H1 (cell line): ENCODE measurements around the gene CDT1. TPM values are rescaled to one million over a fixed set of nuclear protein-coding genes. Genes with fewer than 3 reads are reported as not detected.

Source experiments
- CTCF ChIA-PET: fragments of 300-600 bp; sonication (Branson Sonifier 250); formaldehyde crosslinking; loops from one replicate; lab custom pipeline; 2021; ENCODE audit not compliant: partially characterized antibody; lab: Charles Lee
- POLR2A ChIA-PET: fragments of 300-600 bp; sonication (Branson Sonifier 250); formaldehyde crosslinking; loops from one replicate; lab custom pipeline; 2021; ENCODE audit warnings: inconsistent platforms; ENCODE audit not compliant: partially characterized antibody; lab: Charles Lee
- DNase-seq, 2 experiments: peaks; one replicate each; pipeline versions ENCODE4 v3.0.0 to v3.0.0-alpha.2; 2010 to 2022; ENCODE audit warnings: low spot score in 2 of 2, low read depth in 1 of 2, mixed read lengths in 1 of 2
- FAIRE-seq: peaks from 2 replicates; lab custom pipeline; 2011; peaks lifted over from hg19 to GRCh38; lab: Jason Lieb, UNC
- H2AFZ ChIP-seq: 2 replicates; pipeline ENCODE4 v1.8.1; 2012; ENCODE audit warnings: low read length, inconsistent platforms
- H2AK5ac ChIP-seq: 2 replicates; pipeline ENCODE4 v1.6.1; 2013; ENCODE audit warnings: low read depth, low read length
- H2BK120ac ChIP-seq: replicated peaks from 2 replicates; pipeline ENCODE3; 2013; ENCODE audit warnings: low read depth, low read length, inconsistent platforms
- H2BK12ac ChIP-seq: 2 replicates; pipeline ENCODE4 v1.6.1; 2013; ENCODE audit warnings: low read depth, low read length
- H2BK15ac ChIP-seq: 2 replicates; pipeline ENCODE4 v1.6.1; 2013; ENCODE audit warnings: low read length
- H2BK20ac ChIP-seq: 2 replicates; pipeline ENCODE4 v1.6.1; 2013; ENCODE audit warnings: low read length
- H2BK5ac ChIP-seq: 2 replicates; pipeline ENCODE4 v1.6.1; 2013; ENCODE audit warnings: low read depth, low read length
- H3K14ac ChIP-seq: 2 replicates; pipeline ENCODE4 v1.6.1; 2013; ENCODE audit warnings: inconsistent platforms; ENCODE audit not compliant: insufficient read length
- H3K18ac ChIP-seq: 2 replicates; pipeline ENCODE4 v1.6.1; 2013; ENCODE audit warnings: low read length; ENCODE audit errors: extremely low read depth
- H3K23ac ChIP-seq: 2 replicates; pipeline ENCODE4 v1.6.1; 2013; ENCODE audit warnings: inconsistent platforms; ENCODE audit not compliant: insufficient read length
- H3K23me2 ChIP-seq: 2 replicates; pipeline ENCODE4 v1.6.1; 2013; ENCODE audit warnings: low read depth, low read length
- H3K27ac ChIP-seq: 2 replicates; pipeline ENCODE4 v1.6.1; 2011; ENCODE audit warnings: low read depth, low read length, inconsistent platforms
- H3K27me3 ChIP-seq, 4 experiments: replicated peaks in 1 of 4; 1 replicate in 1 of 4; 2 replicates in 3 of 4; pipeline versions ENCODE4 v1.6.1 to v1.8.1; 2011 to 2013; ENCODE audit warnings: low read length in 3 of 4, mild to moderate bottlenecking in 3 of 4, inconsistent platforms in 2 of 4, mixed read lengths in 2 of 4, moderate library complexity in 1 of 4; ENCODE audit not compliant: control insufficient read depth in 3 of 4, insufficient read depth in 3 of 4; ENCODE audit errors: extremely low read depth in 1 of 4
- H3K36me3 ChIP-seq, 4 experiments: 2 replicates each; pipeline versions ENCODE4 v1.6.1 to v1.8.1; 2011 to 2013; ENCODE audit warnings: mild to moderate bottlenecking in 4 of 4, low read length in 3 of 4, moderate library complexity in 2 of 4, control low read depth in 1 of 4, inconsistent platforms in 1 of 4; ENCODE audit not compliant: insufficient read depth in 4 of 4, control insufficient read depth in 2 of 4
- H3K4ac ChIP-seq: replicated peaks from 2 replicates; pipeline ENCODE3; 2013; ENCODE audit warnings: low read length, low read depth, mixed read lengths, inconsistent platforms; ENCODE audit not compliant: insufficient read length
- H3K4me1 ChIP-seq, 4 experiments: replicated peaks in 1 of 4; 1 replicate in 1 of 4; 2 replicates in 3 of 4; pipeline versions ENCODE4 v1.6.1 to v1.8.1; 2011 to 2013; ENCODE audit warnings: low read length in 3 of 4, inconsistent platforms in 2 of 4, mixed read lengths in 1 of 4; ENCODE audit not compliant: insufficient read depth in 4 of 4, control insufficient read depth in 3 of 4
- H3K4me2 ChIP-seq, 2 experiments: 2 replicates each; pipeline versions ENCODE4 v1.6.1 to v1.8.1; 2011 to 2013; ENCODE audit warnings: low read depth in 2 of 2, low read length in 2 of 2, control low read depth in 1 of 2, inconsistent platforms in 1 of 2, mild to moderate bottlenecking in 1 of 2; ENCODE audit not compliant: insufficient read depth in 1 of 2
- H3K4me3 ChIP-seq, 4 experiments: fragments of 200-600, 300-600 bp in 1 of 4; sonication (generic), shearing (Covaris generic), sonication (Bioruptor Twin) in 1 of 4; 2 replicates each; pipeline versions ENCODE4 v1.5.1 to v1.8.1; 2011 to 2016; ENCODE audit warnings: low read length in 4 of 4, low read depth in 3 of 4, control low read depth in 2 of 4, inconsistent platforms in 2 of 4, mild to moderate bottlenecking in 2 of 4, mixed read lengths in 1 of 4, moderate library complexity in 1 of 4; ENCODE audit not compliant: insufficient read depth in 2 of 4; ENCODE audit errors: extremely low read depth in 1 of 4
- H3K56ac ChIP-seq: replicated peaks from 2 replicates; pipeline ENCODE3; 2013; ENCODE audit warnings: low read depth, mild to moderate bottlenecking, mixed read lengths, low read length, inconsistent platforms; ENCODE audit not compliant: insufficient read length
- H3K79me1 ChIP-seq: 2 replicates; pipeline ENCODE4 v1.6.1; 2013; ENCODE audit warnings: low read depth, low read length, control low read depth
- H3K79me2 ChIP-seq, 2 experiments: 2 replicates each; pipeline versions ENCODE4 v1.6.1 to v1.8.1; 2012 to 2013; ENCODE audit warnings: low read length in 2 of 2, mild to moderate bottlenecking in 2 of 2, inconsistent platforms in 1 of 2; ENCODE audit not compliant: insufficient read depth in 2 of 2, control insufficient read depth in 1 of 2
- H3K9ac ChIP-seq, 4 experiments: replicated peaks in 1 of 4; 1 replicate in 1 of 4; 2 replicates in 3 of 4; pipeline versions ENCODE4 v1.6.1 to v1.8.1; 2011 to 2013; ENCODE audit warnings: low read depth in 3 of 4, low read length in 3 of 4, control low read depth in 2 of 4, mild to moderate bottlenecking in 2 of 4, moderate library complexity in 2 of 4, inconsistent platforms in 1 of 4; ENCODE audit errors: extremely low read depth in 1 of 4
- H3K9me3 ChIP-seq, 2 experiments: 2 replicates each; pipeline versions ENCODE4 v1.6.1 to v1.8.1; 2012 to 2013; ENCODE audit warnings: mild to moderate bottlenecking in 2 of 2, moderate library complexity in 2 of 2, control low read depth in 1 of 2, inconsistent platforms in 1 of 2, low read depth in 1 of 2, low read length in 1 of 2, mixed read lengths in 1 of 2; ENCODE audit not compliant: insufficient read depth in 2 of 2
- H4K20me1 ChIP-seq, 2 experiments: replicated peaks in 1 of 2; 2 replicates each; pipeline versions ENCODE3 to v1.8.1; 2011 to 2013; ENCODE audit warnings: inconsistent platforms in 2 of 2, low read length in 2 of 2, mild to moderate bottlenecking in 1 of 2; ENCODE audit not compliant: insufficient read depth in 2 of 2, control insufficient read depth in 1 of 2
- H4K5ac ChIP-seq: 2 replicates; pipeline ENCODE4 v1.6.1; 2013; ENCODE audit warnings: low read length, low read depth, mixed read lengths, inconsistent platforms; ENCODE audit not compliant: insufficient read length
- H4K8ac ChIP-seq: 2 replicates; pipeline ENCODE4 v1.8.0; 2013; ENCODE audit warnings: mild to moderate bottlenecking, moderate library complexity, low read length, inconsistent platforms; ENCODE audit not compliant: insufficient read depth; ENCODE audit errors: extremely low read depth
- H4K91ac ChIP-seq: replicated peaks from 2 replicates; pipeline ENCODE3; 2013; ENCODE audit warnings: low read length, mixed read lengths, inconsistent platforms; ENCODE audit not compliant: insufficient read length
- ASH2L ChIP-seq: fragments of 200-600, 300-600 bp; sonication (generic); IDR thresholded peaks from one replicate; pipeline ENCODE4 v1.7.1; 2017; ENCODE audit warnings: low read length
- EZH2 ChIP-seq: fragments of 200-600 bp; sonication (generic); IDR thresholded peaks from 2 replicates; pipeline ENCODE4 v1.7.1; 2012; ENCODE audit warnings: low read depth, mild to moderate bottlenecking, moderate library complexity, low read length, inconsistent platforms; ENCODE audit not compliant: severe bottlenecking
- HDAC2 ChIP-seq, 2 experiments: fragments of 300-600 bp in 1 of 2; sonication (generic) in 1 of 2; IDR thresholded peaks; 2 replicates each; pipeline ENCODE4 v1.6.1; 2011 to 2012; ENCODE audit warnings: low read depth in 2 of 2, low read length in 2 of 2, mild to moderate bottlenecking in 2 of 2, moderate library complexity in 2 of 2, borderline replicate concordance in 1 of 2, inconsistent platforms in 1 of 2
- HDAC6 ChIP-seq: IDR thresholded peaks from one replicate; pipeline ENCODE4 v1.7.1; 2012; ENCODE audit warnings: low read depth, mild to moderate bottlenecking, inconsistent platforms, low read length, moderate library complexity
- RNF2 ChIP-seq: fragments of 200-900, 300-1000 bp; sonication (generic); IDR thresholded peaks from 2 replicates; pipeline ENCODE4 v1.7.1; 2016; ENCODE audit warnings: borderline replicate concordance, low read depth, mild to moderate bottlenecking, antibody characterized with exemption, low read length; ENCODE audit not compliant: poor library complexity, severe bottlenecking; ENCODE audit errors: missing control alignments
- USF2 ChIP-seq: IDR thresholded peaks from 2 replicates; pipeline ENCODE4 v1.6.1; 2011; ENCODE audit warnings: low read length, improper control_type of control experiment
- WGBS, 2 experiments: shearing (Covaris generic) in 1 of 2; methylation state at CpG; one replicate each; pipeline versions ENCODE4 v1.1.6 to v1.1.7; 2013 to 2015; ENCODE audit warnings: low lambda C conversion rate in 2 of 2, mixed read lengths in 2 of 2, inconsistent platforms in 1 of 2, low coverage in 1 of 2, missing lambda C conversion rate in 1 of 2; ENCODE audit not compliant: insufficient replicate concordance in 2 of 2, insufficient coverage in 1 of 2, insufficient read length in 1 of 2; ENCODE audit errors: extremely low coverage in 1 of 2, missing lambda C conversion rate in 1 of 2; 5-methylcytosine and 5-hydroxymethylcytosine counted together
- polyA plus RNA-seq, 7 experiments: library from polyadenylated mRNA; depleted of rRNA in 3 of 7; stranded (reverse) in 5 of 7; unstranded in 2 of 7; fragments of >200 nt in 5 of 7; fragments of 200-250 nt in 2 of 7; gene quantifications; 1 replicate in 5 of 7; 2 replicates in 1 of 7; 4 replicates in 1 of 7; pipeline versions ENCODE4 v1.2.1 to v1.2.3, GENCODE V29; 2011 to 2013; ENCODE audit warnings: missing spikeins in 2 of 7, mixed read lengths in 2 of 7
- total RNA-seq: library from RNA; stranded (reverse); fragmentation: NEBNext Ultra II Directional; extraction: Animal tissue kit (Norgen Biotek cat#: 25700); gene quantifications from 2 replicates; pipeline ENCODE4 v1.2.1, GENCODE V29; 2021

The CDT1 gene
- total and polyA plus RNA-seq, 2 of the 8 experiments (the other 6 are each of a cell fraction or from before 2014, with no cell fraction given) = 76.7 to 95.4 TPM

DNA sequence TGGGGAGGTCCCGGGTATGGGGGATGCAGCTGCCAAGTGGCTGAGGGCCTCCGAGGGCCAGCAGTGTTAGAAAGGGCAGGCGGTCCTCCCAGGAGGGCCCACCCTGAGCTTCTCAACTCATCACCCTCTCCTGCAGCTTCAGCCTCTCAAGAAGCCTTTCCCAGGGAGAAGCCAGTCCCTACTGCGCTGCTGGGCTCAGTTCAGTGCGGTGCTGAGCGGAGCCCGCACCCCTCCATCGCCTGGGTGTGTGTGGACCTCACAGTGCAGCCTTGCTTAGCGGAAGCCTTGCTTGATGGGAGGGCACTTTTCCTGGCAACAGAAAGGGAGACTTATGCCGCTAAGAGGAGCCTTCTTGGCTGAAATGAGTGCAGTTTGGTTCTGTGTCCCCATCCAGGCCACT lies 11.6 kb downstream of the CDT1 start:
- Histone ChIP-seq H3K14ac (no peak overlapping the region), H4K5ac (no peak overlapping the region), H3K4ac (no peak overlapping the region), H2BK12ac (peak overlapping the region; percentile 29; the same call in 1 of the 2 replicates), H2BK20ac (no peak overlapping the region), H2AK5ac (0 out of 2 replicates have a peak overlapping the region, but pooled peaks have one; percentile 58), H3K27me3 (no peaks in the 10 kb centered on the region), H3K9me3 (no peaks in the 10 kb centered on the region), H3K27ac (no peak overlapping the region), H3K79me1 (no peaks in the 10 kb centered on the region), H3K4me2 (no peak overlapping the region), H3K23me2 (peaks cover 10% of the 10 kb centered on the region), H4K8ac (peak overlapping the region; percentile 28; the same call in 1 of the 2 replicates), H3K4me3 (no peak overlapping the region), H3K36me3 (peaks cover 0 to 5% (median 0%) of the 10 kb centered on the region in 4 experiments; a peak in 1 of 8 replicates), H3K79me2 (peaks cover 0 to 13% of the 10 kb centered on the region in 2 experiments; a peak in 2 of 4 replicates), H2BK120ac (no peak overlapping the region), H3K18ac (no peak overlapping the region), H3K9ac (peak overlapping the region in 1 of 4 experiments; percentile 15; a peak in 1 of 7 replicates), H2BK15ac (no peak overlapping the region), H4K91ac (no peak overlapping the region), H3K4me1 (peaks cover 0 to 7% (median 2%) of the 10 kb centered on the region in 4 experiments; a peak in 5 of 7 replicates), H4K20me1 (peaks cover 5 to 7% of the 10 kb centered on the region in 2 experiments), H2BK5ac (no peak overlapping the region), H3K23ac (no peak overlapping the region), H2AFZ (no peak overlapping the region), H3K56ac (no peak overlapping the region)
- POLR2A ChIA-PET = interaction anchor here (1.2 to 9.0 kb wide), 3 partner anchors 6 to 38 kb away, joined by 3 to 77 read pairs (median 4); partner anchors contain the start of genes APRT and CDT1
- no peak for TF ChIP-seq ASH2L
- no peak for TF ChIP-seq HDAC2 (IDR thresholded peaks at IDR 0.05; ENCODE audit: borderline replicate concordance in 1 of 2, low read depth in 2 of 2, low read length in 2 of 2)
- TF ChIP-seq RNF2 = no peak
- TF ChIP-seq USF2 = no peak
- TF ChIP-seq EZH2 = no peak
- no peak for TF ChIP-seq HDAC6
- DNase-seq (no peak), FAIRE-seq (no peak)
- CTCF ChIA-PET = interaction anchor here (0.6 to 5.7 kb wide), 29 partner anchors 9 to 410 kb away, joined by 3 to 29 read pairs (median 4); partner anchors contain the start of genes GALNS and TRAPPC2L
- 88% methylated on average over 9 of the region's 10 CpGs; no CpG with 5 or more reads in 1 of the 2 experiments for WGBS, 2 experiments
